Epithelial cell of esophagus (primary cell): Measurements from ENCODE around the gene DNM2.

Experiments
- DNase-seq: peaks from one replicate; pipeline ENCODE4 v3.0.0; 2010; ENCODE audit warnings: low read depth
- H3K4me3 ChIP-seq: 2 replicates; pipeline ENCODE4 v1.5.1; 2011; ENCODE audit warnings: mild to moderate bottlenecking, low read length, control low read depth
- CTCF ChIP-seq: IDR thresholded peaks from 2 replicates; pipeline ENCODE4 v1.5.1; 2011; ENCODE audit warnings: low read depth, mild to moderate bottlenecking, low read length, control low read depth, inconsistent platforms; ENCODE audit not compliant: insufficient read depth; ENCODE audit errors: missing control alignments

The DNM2 gene

GRCh38 chr19:10761443-10762250 is 43.8 kb downstream of the DNM2 start:
- TF ChIP-seq CTCF = no peak

GRCh38 chr19:10762656-10763055 is 44.8 kb downstream of the DNM2 start:
- peak; percentile 32 for DNase-seq
- no peak for TF ChIP-seq CTCF
- no peak overlapping the region for H3K4me3 ChIP-seq

More at GRCh38 chr19:10761443-10762250, 43.8 kb downstream of the DNM2 start:
- DNase-seq = no peak
- H3K4me3 ChIP-seq = no peak overlapping the region

GRCh38 chr19:10763411-10763810 is 45.5 kb downstream of the DNM2 start:
- TF ChIP-seq CTCF = no peak

DNA sequence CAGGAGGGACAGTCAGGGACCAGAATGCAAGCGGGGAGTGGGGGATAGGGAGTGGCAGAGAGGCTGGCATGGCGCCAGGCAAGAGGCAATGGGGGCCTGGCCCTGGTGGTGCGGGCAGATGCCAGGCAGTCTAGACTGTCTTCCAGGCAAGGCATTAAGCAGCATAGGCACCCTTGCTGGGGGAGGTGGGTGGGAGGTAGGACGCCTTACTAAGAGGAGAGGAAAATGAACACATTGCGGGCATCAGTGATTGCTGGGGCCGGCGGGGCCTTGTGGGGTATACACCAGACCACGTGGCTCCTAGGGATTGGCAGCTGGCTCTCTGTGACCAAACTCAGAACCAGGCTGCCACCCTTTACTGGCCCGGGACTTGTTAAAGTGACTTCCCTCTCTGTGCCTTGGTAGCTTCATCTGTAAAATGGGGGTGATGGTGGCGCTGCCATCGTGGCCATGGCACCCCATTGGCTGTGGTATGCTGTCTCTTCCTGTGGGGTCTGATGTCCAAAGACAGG is 46.0 kb downstream of the DNM2 start:
- DNase-seq = no peak
- no peak overlapping the region for H3K4me3 ChIP-seq
- TF ChIP-seq CTCF = no peak

More at GRCh38 chr19:10763411-10763810, 45.5 kb downstream of the DNM2 start:
- no peak overlapping the region for H3K4me3 ChIP-seq
- no peak for DNase-seq

- H3K4me3 ChIP-seq = no peak overlapping the region
- no peak for TF ChIP-seq CTCF
- no peak for DNase-seq
Observed at GRCh38 chr19:10764340-10764894, 46.5 kb downstream of the DNM2 start.

GRCh38 chr19:10766049-10766623 is 48.3 kb downstream of the DNM2 start:
- no peak overlapping the region for H3K4me3 ChIP-seq
- TF ChIP-seq CTCF = no peak
- no peak for DNase-seq
